22Rv1 (cell line): ENCODE measurements around the gene PON2.

Experiments used
- CTCF ChIP-seq: fragments of 450-650 bp; IDR thresholded peaks from 2 replicates; pipeline ENCODE4 v1.5.1; 2017; ENCODE audit warnings: mild to moderate bottlenecking
- ZFX ChIP-seq: fragments of 450-650 bp; IDR thresholded peaks from 2 replicates; pipeline ENCODE4 v1.6.1; 2017; ENCODE audit warnings: antibody characterized with exemption, borderline replicate concordance

DNA sequence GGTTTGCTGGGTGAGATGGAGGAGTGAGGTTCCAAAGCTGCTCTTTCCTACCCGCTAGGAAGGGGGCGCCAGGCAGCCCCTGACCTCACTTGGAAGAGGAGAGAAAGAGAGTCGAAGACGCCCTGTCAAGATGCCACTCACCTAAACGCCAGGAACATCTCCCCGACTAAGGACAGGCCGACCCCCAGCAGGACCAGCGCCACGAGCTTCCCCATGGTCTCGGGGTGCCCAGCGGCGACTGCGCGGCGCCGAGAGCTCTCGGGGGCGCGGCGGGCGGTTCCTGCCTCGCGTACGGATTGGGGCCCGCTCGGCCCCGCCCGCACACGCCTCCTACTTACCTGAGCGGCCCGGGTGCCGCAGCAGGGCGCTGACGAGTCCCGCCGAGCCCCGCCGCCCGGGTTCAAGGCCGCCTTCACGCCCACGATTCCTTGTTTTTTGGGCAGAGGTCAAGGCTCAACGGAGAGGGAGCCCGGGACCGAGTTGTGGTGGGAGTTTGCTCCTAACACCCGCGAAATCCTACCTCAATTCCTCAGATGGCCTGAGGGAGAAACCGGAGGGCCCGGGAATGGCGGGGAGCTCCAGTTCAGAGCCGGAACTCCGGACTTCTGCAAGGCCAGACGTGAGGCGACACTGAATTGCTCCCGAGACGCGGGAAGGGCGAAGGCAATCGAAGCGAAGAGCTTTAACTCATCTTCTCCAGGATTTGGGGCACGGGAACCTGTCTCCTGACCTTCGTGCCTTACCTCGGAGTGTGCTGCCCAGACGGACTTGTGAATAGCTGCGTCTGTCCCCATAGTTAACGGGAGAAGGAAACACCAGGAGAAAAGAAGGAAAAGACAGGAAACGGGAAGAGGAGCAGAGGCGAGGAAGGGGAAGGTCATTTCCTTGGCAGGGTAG lies 38.4 kb downstream of the PON2 start, which contains the start of gene PON3:
- TF ChIP-seq CTCF, result no peak
- no peak for TF ChIP-seq ZFX
